ENCODE results near the gene EMC9. TPM values are rescaled to one million over a fixed set of nuclear protein-coding genes. Genes with fewer than 3 reads are reported as not detected.

The EMC9 gene
- total RNA-seq, 3 donors from 2014 or later: 13.4 to 19.0 (median 16.5) TPM

DNA sequence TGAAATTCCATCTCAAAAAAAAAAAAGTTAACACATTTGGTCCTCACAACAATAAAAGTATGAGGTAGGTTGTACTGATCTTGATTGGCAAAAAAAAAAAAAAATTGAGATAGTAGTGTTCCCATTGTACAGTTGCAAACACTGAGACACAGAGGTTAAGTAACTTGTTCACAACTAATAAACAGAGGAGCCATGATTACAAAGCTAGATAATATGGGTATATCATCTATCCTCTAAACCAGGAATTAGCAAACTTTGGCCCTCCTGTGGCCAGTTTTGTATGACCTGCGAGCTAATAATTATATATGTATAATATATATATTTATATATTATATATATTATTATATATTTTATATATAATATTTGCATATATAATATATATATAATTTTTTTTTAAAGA, 7.7 kb downstream of the EMC9 start:
- TF ChIP-seq, protein P1, sequence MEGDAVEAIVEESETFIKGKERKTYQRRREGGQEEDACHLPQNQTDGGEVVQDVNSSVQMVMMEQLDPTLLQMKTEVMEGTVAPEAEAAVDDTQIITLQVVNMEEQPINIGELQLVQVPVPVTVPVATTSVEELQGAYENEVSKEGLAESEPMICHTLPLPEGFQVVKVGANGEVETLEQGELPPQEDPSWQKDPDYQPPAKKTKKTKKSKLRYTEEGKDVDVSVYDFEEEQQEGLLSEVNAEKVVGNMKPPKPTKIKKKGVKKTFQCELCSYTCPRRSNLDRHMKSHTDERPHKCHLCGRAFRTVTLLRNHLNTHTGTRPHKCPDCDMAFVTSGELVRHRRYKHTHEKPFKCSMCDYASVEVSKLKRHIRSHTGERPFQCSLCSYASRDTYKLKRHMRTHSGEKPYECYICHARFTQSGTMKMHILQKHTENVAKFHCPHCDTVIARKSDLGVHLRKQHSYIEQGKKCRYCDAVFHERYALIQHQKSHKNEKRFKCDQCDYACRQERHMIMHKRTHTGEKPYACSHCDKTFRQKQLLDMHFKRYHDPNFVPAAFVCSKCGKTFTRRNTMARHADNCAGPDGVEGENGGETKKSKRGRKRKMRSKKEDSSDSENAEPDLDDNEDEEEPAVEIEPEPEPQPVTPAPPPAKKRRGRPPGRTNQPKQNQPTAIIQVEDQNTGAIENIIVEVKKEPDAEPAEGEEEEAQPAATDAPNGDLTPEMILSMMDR (IDR thresholded peaks at IDR 0.05): no peak
- TF ChIP-seq POLR2A (IDR thresholded peaks at IDR 0.05): no peak
- no peak for TF ChIP-seq POLR2AphosphoS5 (IDR thresholded peaks at IDR 0.05)
- H3K4me1 ChIP-seq: peaks cover 5 to 11% of the 10 kb centered on the region in 2 donors
- H3K36me3 ChIP-seq: no peaks in the 10 kb centered on the region
- H3K4me3 ChIP-seq: no peak overlapping the region
- H3K27ac ChIP-seq: no peak overlapping the region
- intact Hi-C loops (cut with DNase I; ENCODE audit: low total_unique reads): no loop called here
- no peaks in the 10 kb centered on the region for H3K9me3 ChIP-seq
- no peaks in the 10 kb centered on the region for H3K27me3 ChIP-seq
- no peak for DNase-seq (ENCODE audit: low spot score in 2 of 2)

DNA sequence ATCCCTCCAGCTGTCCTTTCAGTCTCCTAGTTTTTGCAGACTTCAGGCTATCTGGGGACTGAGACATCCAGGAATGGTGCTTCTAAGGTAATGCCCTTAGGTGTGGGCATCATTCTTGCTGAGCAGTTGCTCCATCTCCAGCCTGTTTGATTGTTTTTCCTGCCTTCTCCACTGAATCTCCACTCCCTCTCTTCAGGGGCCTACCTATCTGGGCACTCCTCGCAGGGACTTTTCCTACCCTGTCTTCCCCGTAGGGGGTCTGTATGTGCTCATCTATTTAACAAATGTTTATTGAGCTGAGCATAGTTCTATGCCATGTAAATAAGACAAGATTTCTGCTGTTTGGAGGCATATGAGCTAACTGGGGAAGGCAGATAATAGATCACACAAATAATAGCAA, 8.4 kb downstream of the EMC9 start:
- Histone ChIP-seq H3K36me3 (no peaks in the 10 kb centered on the region), H3K4me3 (no peak overlapping the region), H3K27me3 (no peaks in the 10 kb centered on the region), H3K27ac (peak overlapping the region; percentile 73 to 74), H3K9me3 (no peaks in the 10 kb centered on the region), H3K4me1 (peaks cover 5 to 11% of the 10 kb centered on the region in 2 donors)
- TF ChIP-seq, protein P1 (IDR thresholded peaks at IDR 0.05): no peak
- TF ChIP-seq POLR2A (IDR thresholded peaks at IDR 0.05) (no peak), POLR2AphosphoS5 (IDR thresholded peaks at IDR 0.05) (no peak)
- DNase-seq (ENCODE audit: low spot score in 2 of 2): no peak
- intact Hi-C loops (cut with DNase I; ENCODE audit: low total_unique reads): no loop called here

DNA sequence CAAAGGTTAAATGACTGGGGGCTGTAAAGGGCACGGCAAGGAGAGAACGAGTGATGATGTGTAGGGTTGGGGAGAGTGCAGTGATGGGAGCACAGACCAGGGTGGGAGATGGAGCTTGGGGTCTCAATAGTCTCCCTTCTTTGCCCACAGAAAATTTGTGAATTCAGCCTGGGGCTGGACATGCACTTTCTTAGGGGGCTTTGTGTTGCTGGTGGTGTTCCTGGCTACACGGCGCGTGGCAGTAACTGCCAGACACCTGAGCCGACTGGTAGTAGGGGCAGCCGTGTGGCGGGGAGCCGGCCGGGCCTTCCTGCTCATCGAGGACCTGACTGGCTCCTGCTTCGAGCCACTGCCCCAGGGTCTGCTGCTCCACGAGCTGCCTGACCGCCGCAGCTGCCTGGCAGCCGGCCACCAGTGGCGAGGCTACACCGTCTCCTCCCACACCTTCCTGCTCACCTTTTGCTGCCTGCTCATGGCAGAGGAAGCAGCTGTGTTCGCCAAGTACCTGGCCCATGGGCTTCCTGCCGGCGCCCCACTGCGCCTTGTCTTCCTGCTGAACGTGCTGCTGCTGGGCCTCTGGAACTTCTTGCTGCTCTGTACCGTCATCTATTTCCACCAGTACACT, 9.2 kb downstream of the EMC9 start:
- intact Hi-C loops (cut with DNase I; ENCODE audit: low total_unique reads): no loop called here
- no peaks in the 10 kb centered on the region for H3K36me3 ChIP-seq
- peak overlapping the region; percentile 73 to 74 for H3K27ac ChIP-seq
- no peaks in the 10 kb centered on the region for H3K27me3 ChIP-seq
- TF ChIP-seq POLR2AphosphoS5 (IDR thresholded peaks at IDR 0.05) (no peak), POLR2A (IDR thresholded peaks at IDR 0.05) (no peak)
- H3K9me3 ChIP-seq: no peaks in the 10 kb centered on the region
- DNase-seq (ENCODE audit: low spot score in 2 of 2): peak; percentile 70 to 86
- H3K4me3 ChIP-seq: peak overlapping the region in 1 of 3 donors; percentile 40
- peaks cover 5 to 6% of the 10 kb centered on the region in 2 donors for H3K4me1 ChIP-seq

DNA sequence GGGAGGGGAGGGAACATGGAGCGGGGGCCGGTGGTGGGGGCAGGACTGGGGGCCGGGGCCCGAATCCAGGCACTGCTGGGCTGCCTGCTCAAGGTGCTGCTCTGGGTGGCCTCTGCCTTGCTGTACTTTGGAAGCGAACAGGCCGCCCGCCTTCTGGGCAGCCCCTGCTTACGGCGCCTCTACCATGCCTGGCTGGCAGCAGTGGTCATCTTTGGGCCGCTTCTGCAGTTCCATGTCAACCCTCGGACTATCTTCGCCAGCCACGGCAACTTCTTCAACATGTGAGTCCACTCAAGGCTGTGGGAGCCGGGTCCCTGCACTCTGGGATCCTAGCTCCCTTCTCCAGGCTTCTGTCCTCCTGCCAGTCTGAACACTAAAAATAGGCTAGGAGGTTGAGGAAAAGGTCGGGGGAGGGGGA, 9.8 kb downstream of the EMC9 start:
- H3K4me3 ChIP-seq: no peak overlapping the region
- peak overlapping the region; percentile 73 to 74 for H3K27ac ChIP-seq
- no peaks in the 10 kb centered on the region for H3K4me1 ChIP-seq
- H3K9me3 ChIP-seq: no peaks in the 10 kb centered on the region
- TF ChIP-seq POLR2A (IDR thresholded peaks at IDR 0.05): no peak
- TF ChIP-seq, protein P1 (IDR thresholded peaks at IDR 0.05): no peak
- TF ChIP-seq POLR2AphosphoS5 (IDR thresholded peaks at IDR 0.05): no peak
- H3K27me3 ChIP-seq: no peaks in the 10 kb centered on the region
- no peak for DNase-seq (ENCODE audit: low spot score in 2 of 2)
- H3K36me3 ChIP-seq: no peaks in the 10 kb centered on the region
- intact Hi-C loops (cut with DNase I; ENCODE audit: low total_unique reads): no loop called here

DNA sequence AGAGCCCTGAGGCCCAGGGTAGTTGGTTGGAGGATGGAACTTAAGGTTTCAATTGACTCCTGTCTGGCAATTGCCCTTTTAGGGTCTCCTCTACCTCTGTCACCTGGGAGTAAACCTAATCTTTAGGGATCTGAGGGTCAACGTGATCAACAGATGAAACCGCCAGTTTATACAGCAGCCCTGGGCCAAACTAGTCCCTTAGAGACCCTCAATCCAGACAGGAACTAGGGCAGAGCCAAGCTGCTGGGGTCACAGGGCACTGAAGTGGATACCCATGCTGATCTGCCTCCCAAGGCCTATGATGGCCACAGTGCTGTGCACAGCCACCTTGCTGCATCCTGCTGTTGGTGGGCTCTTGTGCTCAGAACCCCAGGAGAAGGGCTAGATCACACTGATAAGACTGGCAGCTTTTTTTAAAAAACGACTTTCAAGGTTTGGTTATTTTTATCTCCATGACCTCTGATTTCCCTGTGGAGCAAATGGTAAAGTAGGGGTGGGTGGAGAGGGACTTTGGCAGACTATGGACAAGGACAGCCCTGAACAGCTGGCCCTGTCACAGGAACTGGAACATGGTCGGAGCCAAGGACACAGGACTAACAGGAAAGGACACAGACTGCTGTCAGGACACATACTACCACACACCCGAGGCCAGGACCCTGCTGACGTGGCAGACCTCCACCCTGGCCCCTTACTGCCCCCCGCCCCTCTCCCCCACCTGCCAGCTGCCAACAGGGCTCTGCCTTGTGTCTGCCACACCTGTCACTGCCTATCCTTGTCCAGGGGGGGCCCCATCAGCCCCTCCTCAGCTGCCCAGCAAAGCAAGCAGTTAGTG, 10.5 kb downstream of the EMC9 start:
- intact Hi-C loops (cut with DNase I; ENCODE audit: low total_unique reads): no loop called here
- Histone ChIP-seq H3K36me3 (no peaks in the 10 kb centered on the region), H3K9me3 (no peaks in the 10 kb centered on the region), H3K4me3 (no peak overlapping the region), H3K27me3 (no peaks in the 10 kb centered on the region), H3K4me1 (no peaks in the 10 kb centered on the region), H3K27ac (peak overlapping the region; percentile 73 to 74)
- DNase-seq (ENCODE audit: low spot score in 2 of 2): no peak
- no peak for TF ChIP-seq POLR2AphosphoS5 (IDR thresholded peaks at IDR 0.05)

DNA sequence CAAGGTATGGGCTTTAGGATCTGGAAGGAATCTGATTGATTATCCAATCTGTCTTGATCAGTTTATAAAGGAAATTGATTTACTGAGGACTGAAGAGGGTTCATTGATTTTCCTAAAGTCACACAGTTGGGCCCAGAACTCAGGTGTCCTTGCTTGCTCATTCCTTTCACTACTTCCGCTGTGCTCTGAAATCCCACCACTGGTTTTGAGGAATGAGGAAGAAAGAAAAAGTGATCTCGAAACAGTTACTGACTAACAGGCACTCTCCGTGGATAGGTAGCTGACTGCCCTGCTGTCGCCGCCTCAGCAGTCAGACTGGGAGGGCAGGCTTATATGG, 11.0 kb downstream of the EMC9 start, which contains the start of gene FITM1:
Gene FITM1 (plus strand): TSS at position 280 of the 337 bp plus-strand sequence. CDS start 905 bp downstream, outside the sequence.
- Histone ChIP-seq H3K27ac (peak within 1 kb of the TSS; percentile 73 to 74), H3K36me3 (no peaks in the 10 kb centered on the region), H3K4me1 (no peaks in the 10 kb centered on the region), H3K27me3 (no peaks in the 10 kb centered on the region), H3K9me3 (no peaks in the 10 kb centered on the region), H3K4me3 (no peak within 1 kb of the TSS)
- intact Hi-C loops (cut with DNase I; ENCODE audit: low total_unique reads): no loop called here
- TF ChIP-seq POLR2A (IDR thresholded peaks at IDR 0.05) (no peak), POLR2AphosphoS5 (IDR thresholded peaks at IDR 0.05) (no peak)
- TF ChIP-seq, protein P1 (IDR thresholded peaks at IDR 0.05): no peak
- no peak for DNase-seq (ENCODE audit: low spot score in 2 of 2)
